Natural killer cell (primary cell): Measurements from ENCODE around the gene RNF212B. TPM values are rescaled to one million over a fixed set of nuclear protein-coding genes. Genes with fewer than 3 reads are reported as not detected.
"Not testable (repeated sequence)": the region's sequence is repeated elsewhere in the genome, so short reads cannot be mapped to it uniquely, and the experiment has no call there.

Experiments used
- ATAC-seq, 3 donors: fragments of 150-1000 bp in 2 of 3; fragments of 200-7000 bp in 1 of 3; cut with Tn5 transposase; 1 replicate in 1 of 3; 2 replicates in 2 of 3; pipeline ENCODE4 v1.10.0; 2021; ENCODE audit warnings: mild to moderate bottlenecking in 2 of 3, moderate library complexity in 2 of 3
- DNase-seq, 2 donors: peaks; one replicate each; pipeline versions ENCODE4 v3.0.0 to v3.0.0-alpha.2; 2013 to 2021; ENCODE audit warnings: mixed read lengths in 1 of 2
- H3K27ac ChIP-seq: one replicate; pipeline ENCODE4 v1.5.1; 2013; ENCODE audit warnings: mild to moderate bottlenecking, low read length
- H3K27me3 ChIP-seq: one replicate; pipeline ENCODE4 v1.6.1; 2013; ENCODE audit warnings: low read length; ENCODE audit not compliant: control insufficient read depth, insufficient read depth
- H3K36me3 ChIP-seq: one replicate; pipeline ENCODE4 v1.6.1; 2013; ENCODE audit warnings: low read length; ENCODE audit not compliant: control insufficient read depth, insufficient read depth
- H3K4me1 ChIP-seq: one replicate; pipeline ENCODE4 v1.6.1; 2013; ENCODE audit warnings: low read length; ENCODE audit not compliant: control insufficient read depth, insufficient read depth
- H3K4me3 ChIP-seq: one replicate; pipeline ENCODE4 v1.5.1; 2013; ENCODE audit warnings: low read length
- H3K9me3 ChIP-seq: one replicate; pipeline ENCODE4 v1.6.1; 2013; ENCODE audit warnings: low read length; ENCODE audit not compliant: control insufficient read depth, insufficient read depth
- H3K27ac Mint-ChIP-seq, 2 donors: one replicate each; pipeline ENCODE4 v1.8.0; 2022; ENCODE audit warnings: mild to moderate bottlenecking in 2 of 2, mixed read lengths in 2 of 2, moderate library complexity in 1 of 2
- H3K27me3 Mint-ChIP-seq, 2 donors: one replicate each; pipeline ENCODE4 v1.8.0; 2022; ENCODE audit warnings: low read depth in 2 of 2, mixed read lengths in 2 of 2
- H3K36me3 Mint-ChIP-seq: one replicate; pipeline ENCODE4 v1.8.0; 2022; ENCODE audit warnings: mixed read lengths
- H3K4me1 Mint-ChIP-seq, 2 donors: one replicate each; pipeline ENCODE4 v1.8.0; 2022; ENCODE audit warnings: mixed read lengths in 2 of 2
- H3K4me3 Mint-ChIP-seq: one replicate; pipeline ENCODE4 v1.8.0; 2022; ENCODE audit warnings: mild to moderate bottlenecking, moderate library complexity, mixed read lengths
- H3K9me3 Mint-ChIP-seq, 2 donors: one replicate each; pipeline ENCODE4 v1.8.0; 2022; ENCODE audit warnings: mixed read lengths in 2 of 2
- CTCF ChIP-seq: fragments of 200-600 bp; IDR thresholded peaks from one replicate; pipeline ENCODE4 v1.8.0; 2022; ENCODE audit warnings: antibody characterized with exemption
- WGBS: methylation state at CpG from one replicate; pipeline ENCODE4 v1.1.7; 2013; ENCODE audit warnings: missing lambda C conversion rate; ENCODE audit not compliant: insufficient coverage; 5-methylcytosine and 5-hydroxymethylcytosine counted together
- intact Hi-C: fragments of 100-400 bp; cut with micrococcal nuclease; formaldehyde crosslinking; loops from one replicate; pipeline ENCODE4 v1.14.2; 2022
- total RNA-seq, 4 donors: library from RNA; stranded (reverse); fragments of 120-200 nt in 1 of 4; gene quantifications; one replicate each; pipeline versions ENCODE4 v1.2.3 to v1.2.4, GENCODE V29; 2013 to 2022

RNF212B gene
- total RNA-seq, 3 donors from 2014 or later (not counting 1 experiment from before 2014, with no cell fraction given): not detected

- intact Hi-C loops: no loop called here
- no peak overlapping the region for H3K4me3 Mint-ChIP-seq
- peaks cover 4% of the 10 kb centered on the region for H3K27me3 ChIP-seq
- H3K4me1 Mint-ChIP-seq: no peaks in the 10 kb centered on the region
- H3K4me3 ChIP-seq: no peak overlapping the region
- ATAC-seq (no peak), DNase-seq (no peak)
- no peaks in the 10 kb centered on the region for H3K9me3 ChIP-seq
- H3K9me3 Mint-ChIP-seq: no peaks in the 10 kb centered on the region
- no peak overlapping the region for H3K27ac ChIP-seq
- H3K4me1 ChIP-seq: no peaks in the 10 kb centered on the region
- H3K27ac Mint-ChIP-seq: no peak overlapping the region
- TF ChIP-seq CTCF: no peak
- H3K36me3 ChIP-seq: no peaks in the 10 kb centered on the region
- H3K27me3 Mint-ChIP-seq: peaks cover 10 to 34% of the 10 kb centered on the region in 2 donors
- no peaks in the 10 kb centered on the region for H3K36me3 Mint-ChIP-seq
- WGBS: 100% methylated on average over 1 of the region's 3 CpGs
These were observed 18.7 kb upstream of the RNF212B start for GRCh38 chr14:23219075-23219474.

- DNase-seq, H3K36me3 Mint-ChIP-seq, H3K27ac ChIP-seq, H3K27ac Mint-ChIP-seq, H3K9me3 Mint-ChIP-seq, H3K36me3 ChIP-seq, H3K27me3 ChIP-seq, ATAC-seq, H3K4me1 ChIP-seq, H3K4me1 Mint-ChIP-seq, intact Hi-C loops, H3K4me3 ChIP-seq, H3K9me3 ChIP-seq, H3K4me3 Mint-ChIP-seq: not testable (repeated sequence)
- H3K27me3 Mint-ChIP-seq: peaks cover 7 to 39% of the 10 kb centered on the region in 2 donors
- WGBS: no CpG with 5 or more reads among the region's 1 CpG
These were observed 12.8 kb upstream of the RNF212B start for GRCh38 chr14:23224958-23225357.

- Histone ChIP-seq H3K4me1 (no peaks in the 10 kb centered on the region), H3K27ac (no peak overlapping the region), H3K36me3 (no peaks in the 10 kb centered on the region), H3K9me3 (no peaks in the 10 kb centered on the region), H3K27me3 (no peaks in the 10 kb centered on the region), H3K4me3 (no peak overlapping the region)
- Mint-ChIP-seq H3K36me3 (no peaks in the 10 kb centered on the region), H3K4me1 (no peaks in the 10 kb centered on the region), H3K27ac (no peak overlapping the region), H3K9me3 (no peaks in the 10 kb centered on the region), H3K4me3 (no peak overlapping the region), H3K27me3 (peaks cover 0 to 20% of the 10 kb centered on the region in 2 donors)
- intact Hi-C loops: no loop called here
- no peak for TF ChIP-seq CTCF
- ATAC-seq (no peak), DNase-seq (no peak)
- WGBS: 74% methylated on average over 3 of the region's 4 CpGs
These were observed 10.2 kb upstream of the RNF212B start for GRCh38 chr14:23227566-23227965.

- Mint-ChIP-seq H3K4me1 (no peaks in the 10 kb centered on the region), H3K27ac (no peak overlapping the region), H3K36me3 (no peaks in the 10 kb centered on the region), H3K4me3 (no peak overlapping the region), H3K9me3 (no peaks in the 10 kb centered on the region), H3K27me3 (peaks cover 0 to 17% of the 10 kb centered on the region in 2 donors)
- intact Hi-C loops: no loop called here
- H3K9me3 ChIP-seq: no peaks in the 10 kb centered on the region
- DNase-seq (no peak), ATAC-seq (no peak)
- no peaks in the 10 kb centered on the region for H3K4me1 ChIP-seq
- no peak overlapping the region for H3K4me3 ChIP-seq
- H3K27ac ChIP-seq: no peak overlapping the region
- 100% methylated on average over 1 of the region's 1 CpG for WGBS
- H3K27me3 ChIP-seq: no peaks in the 10 kb centered on the region
- no peak for TF ChIP-seq CTCF
- H3K36me3 ChIP-seq: no peaks in the 10 kb centered on the region
These were observed 8.9 kb upstream of the RNF212B start for GRCh38 chr14:23228812-23229211.

GRCh38 chr14:23232241-23232808, 5.4 kb upstream of the RNF212B start:
- H3K36me3 Mint-ChIP-seq, ATAC-seq, H3K4me1 ChIP-seq, H3K27ac ChIP-seq, H3K4me3 ChIP-seq, DNase-seq, H3K4me1 Mint-ChIP-seq, H3K36me3 ChIP-seq, intact Hi-C loops, H3K27me3 Mint-ChIP-seq, H3K27ac Mint-ChIP-seq, H3K9me3 ChIP-seq, H3K9me3 Mint-ChIP-seq, H3K4me3 Mint-ChIP-seq, H3K27me3 ChIP-seq: not testable (repeated sequence)
- 93% methylated on average over 23 of the region's 38 CpGs for WGBS
